Raji (cell line): ENCODE measurements around the gene PLD3.

Experiments used
- POLR2A ChIP-seq: IDR thresholded peaks from 2 replicates; pipeline ENCODE4 v1.6.1; 2011; ENCODE audit warnings: low read depth, low read length, control low read depth; ENCODE audit not compliant: insufficient read depth

Gene PLD3

DNA sequence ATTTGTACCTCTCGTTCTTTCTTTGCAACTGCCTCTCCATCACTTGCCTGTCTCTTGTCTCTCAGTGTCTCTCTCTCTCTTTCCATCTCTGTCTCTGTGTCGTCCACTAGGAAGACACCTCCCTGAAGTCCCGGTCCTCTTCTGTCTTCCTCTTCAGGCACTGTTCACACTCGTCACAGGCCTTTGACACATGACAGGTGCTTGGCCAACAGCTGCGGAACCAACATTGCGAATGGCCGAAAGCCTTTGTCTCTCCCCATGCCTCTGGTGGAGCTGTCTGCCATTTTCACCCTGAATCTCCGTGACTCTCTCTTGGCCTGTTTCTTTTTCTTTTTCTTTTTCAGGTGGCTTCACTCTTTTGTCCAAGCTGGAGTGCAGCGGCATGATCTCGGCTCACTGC is 38.7 kb downstream of the PLD3 start:
- TF ChIP-seq POLR2A: no peak

DNA sequence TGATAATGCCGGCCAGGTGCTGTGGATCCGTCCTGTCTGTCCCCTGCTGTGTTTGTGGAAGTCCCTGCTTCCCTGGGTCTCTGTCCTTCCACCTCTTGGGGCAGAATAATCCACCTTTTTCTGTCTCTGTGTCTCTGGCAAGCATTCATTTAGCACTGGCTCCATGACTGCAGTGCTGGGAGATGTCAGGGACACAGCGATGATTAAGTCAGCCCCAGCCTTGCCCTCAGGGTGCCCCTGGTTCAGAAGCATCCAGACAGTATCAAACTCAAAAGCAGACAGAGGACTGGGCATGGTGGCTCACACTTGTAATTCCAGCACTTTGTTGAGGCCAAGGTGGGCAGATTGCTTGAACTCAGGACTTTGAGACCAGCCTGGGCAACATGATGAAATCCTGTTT is 40.0 kb downstream of the PLD3 start:
- TF ChIP-seq POLR2A: no peak

DNA sequence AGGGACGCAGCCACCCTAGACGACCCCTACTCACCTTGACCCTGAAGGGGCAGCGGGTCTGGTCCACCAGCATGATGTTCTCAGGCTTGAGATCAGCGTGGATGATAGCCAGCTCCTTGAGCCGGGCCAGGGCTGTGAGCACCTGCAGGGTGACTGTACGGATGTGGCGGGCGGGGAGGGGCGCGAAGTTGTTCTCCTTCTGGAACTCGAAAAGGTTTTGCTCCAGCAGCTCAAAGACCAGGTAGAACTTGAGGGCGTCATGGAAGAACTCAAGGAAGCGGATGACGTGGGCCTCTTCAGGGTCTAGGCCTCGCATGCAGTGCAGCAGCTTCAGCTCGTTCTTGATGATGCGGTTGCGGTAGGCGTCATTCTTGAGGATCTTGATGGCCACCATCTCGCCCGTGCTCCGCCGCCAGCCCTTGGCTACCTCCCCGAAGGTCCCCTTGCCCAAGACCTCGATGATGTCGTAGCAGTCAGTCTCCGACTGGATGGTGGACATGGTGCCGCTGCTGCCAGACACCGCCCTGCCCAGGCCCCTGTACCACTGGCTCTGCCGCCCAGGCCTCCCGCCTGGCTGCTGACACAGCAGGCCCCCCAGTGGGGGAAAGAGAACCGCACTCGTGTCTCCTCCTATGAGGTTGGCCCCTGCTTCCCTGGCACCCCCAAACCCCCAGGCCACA is 41.0 kb downstream of the PLD3 start:
- TF ChIP-seq POLR2A: no peak

DNA sequence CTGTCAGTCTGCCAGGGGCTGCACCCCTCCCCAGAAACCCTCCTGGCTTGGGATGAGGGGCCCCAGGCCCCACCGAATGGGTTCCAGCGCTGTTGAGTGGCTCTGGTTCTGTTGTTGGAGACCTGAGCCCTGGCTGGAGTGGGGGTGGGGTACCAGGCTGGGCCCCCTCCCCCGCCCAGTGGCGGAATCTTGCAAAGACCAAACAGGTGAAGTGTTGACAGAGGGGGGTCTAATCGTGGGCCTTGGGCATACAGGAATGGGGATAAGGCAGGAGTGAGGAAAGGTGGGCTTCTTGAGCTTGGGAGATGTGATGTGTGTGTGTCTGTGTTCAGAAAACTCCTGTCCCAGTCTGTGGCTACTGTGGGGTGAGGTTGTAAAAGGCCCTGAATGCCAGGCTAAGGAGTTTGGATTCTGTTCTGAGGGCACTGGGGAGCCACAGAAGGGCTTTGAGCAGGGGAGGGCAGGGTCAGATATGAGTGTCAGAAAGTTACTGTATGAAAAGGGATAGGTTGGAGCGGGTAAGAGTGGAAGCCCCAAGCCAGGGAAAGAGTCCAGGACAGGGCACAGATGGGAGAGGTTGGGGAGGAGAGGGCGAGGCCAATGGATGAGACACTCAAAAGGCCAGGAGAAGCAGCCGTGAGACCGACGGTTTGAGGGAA is 41.7 kb downstream of the PLD3 start, which contains the start of gene HIPK4:
Gene HIPK4 (minus strand): TSS at position 98 of the 659 bp plus-strand sequence. CDS start 279 bp downstream, outside the sequence.
- TF ChIP-seq POLR2A: no peak

DNA sequence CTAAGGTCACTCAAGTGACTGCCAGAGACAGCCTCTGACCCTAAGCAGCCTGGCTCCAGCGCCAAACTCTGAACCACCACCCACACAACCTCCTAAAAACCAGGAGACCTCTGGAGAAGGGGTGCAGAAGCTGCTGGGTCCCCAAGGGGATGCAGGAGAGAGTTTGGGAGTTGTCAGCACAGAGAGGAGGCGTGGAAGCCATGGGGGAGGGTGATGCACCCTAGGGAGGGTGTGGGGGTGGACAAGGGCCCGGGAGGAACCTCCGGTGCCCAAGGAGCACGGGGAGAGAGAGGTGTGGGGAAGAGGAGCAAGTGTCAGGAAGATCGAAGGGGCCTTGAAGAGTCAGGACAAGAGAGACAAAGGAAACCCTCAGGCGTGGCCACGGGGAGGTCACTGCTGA is 43.6 kb downstream of the PLD3 start:
- no peak for TF ChIP-seq POLR2A

DNA sequence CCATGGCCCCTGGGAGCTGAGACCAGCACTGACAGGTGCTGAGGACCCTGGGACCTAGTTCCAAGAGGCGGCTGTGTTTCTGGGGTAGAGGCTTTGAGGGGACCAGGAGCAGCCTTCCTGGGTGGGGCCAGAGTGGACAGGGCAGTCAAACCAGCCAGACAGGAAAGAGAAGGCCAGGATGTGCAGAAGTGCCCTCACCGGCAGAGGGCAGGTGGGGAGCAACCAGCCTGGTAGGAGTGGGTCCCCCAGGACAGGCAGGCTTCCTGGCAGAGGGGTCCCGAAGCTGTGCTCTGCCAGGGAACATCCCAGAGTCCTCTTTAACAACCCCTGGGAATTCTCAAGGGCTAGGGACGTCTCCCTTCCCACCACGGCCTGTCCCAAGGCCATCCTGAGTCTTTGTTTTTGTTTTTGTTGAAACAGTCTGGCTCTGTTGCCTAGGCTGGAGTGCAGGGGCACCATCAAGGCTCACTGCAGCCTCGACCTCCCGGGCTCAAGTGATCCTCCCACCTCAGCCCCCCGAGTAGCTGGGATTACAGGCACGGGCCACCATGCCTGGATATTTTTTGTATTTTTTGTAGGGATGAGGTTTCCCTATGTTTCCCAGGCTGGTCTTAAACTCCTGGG is 44.5 kb downstream of the PLD3 start:
- TF ChIP-seq POLR2A: no peak

DNA sequence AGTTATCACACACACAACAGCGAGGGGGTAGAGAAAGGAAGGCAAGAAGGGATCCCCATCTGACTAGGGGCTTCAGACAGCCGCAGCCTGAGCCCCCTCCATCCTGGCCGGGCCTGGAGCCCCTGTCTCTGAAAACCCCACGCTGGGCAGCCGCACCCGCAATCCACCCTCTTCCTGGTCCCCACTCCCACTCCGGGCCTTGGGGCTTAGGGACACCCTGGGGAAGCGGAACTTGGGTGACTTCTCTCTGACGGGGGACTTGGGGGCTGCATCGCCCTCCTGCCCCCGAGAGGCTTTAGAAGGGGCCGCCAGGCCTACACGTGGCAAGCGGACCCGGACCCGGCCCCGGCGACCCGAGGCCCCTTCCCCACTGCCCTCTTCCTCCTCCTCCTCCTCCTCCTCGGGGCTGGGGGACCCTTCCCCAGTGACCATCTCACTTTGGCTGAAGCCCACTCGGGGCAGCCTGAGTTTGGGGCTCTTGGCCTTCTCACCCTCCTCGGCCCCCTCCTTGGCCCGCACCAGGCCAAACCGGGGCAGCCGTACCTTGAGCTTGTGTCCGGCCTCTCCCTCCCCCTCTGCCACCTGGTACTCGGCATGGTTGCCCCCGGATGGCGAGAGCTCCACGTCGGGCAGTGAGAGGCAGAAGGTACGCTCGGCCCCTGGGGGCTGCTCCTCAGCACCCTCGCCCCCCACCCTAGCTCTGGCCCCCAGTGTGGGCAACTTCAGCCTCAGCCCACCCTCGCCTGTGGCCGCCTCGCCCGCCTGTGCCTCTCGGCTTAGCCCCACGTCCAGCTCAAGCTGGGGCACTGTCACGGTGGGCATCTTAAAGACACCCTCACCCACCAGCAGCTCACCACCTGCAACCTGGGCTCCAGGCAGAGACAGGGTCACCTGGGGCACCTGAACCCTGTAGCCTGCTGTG is 45.7 kb downstream of the PLD3 start:
- TF ChIP-seq POLR2A: no peak

DNA sequence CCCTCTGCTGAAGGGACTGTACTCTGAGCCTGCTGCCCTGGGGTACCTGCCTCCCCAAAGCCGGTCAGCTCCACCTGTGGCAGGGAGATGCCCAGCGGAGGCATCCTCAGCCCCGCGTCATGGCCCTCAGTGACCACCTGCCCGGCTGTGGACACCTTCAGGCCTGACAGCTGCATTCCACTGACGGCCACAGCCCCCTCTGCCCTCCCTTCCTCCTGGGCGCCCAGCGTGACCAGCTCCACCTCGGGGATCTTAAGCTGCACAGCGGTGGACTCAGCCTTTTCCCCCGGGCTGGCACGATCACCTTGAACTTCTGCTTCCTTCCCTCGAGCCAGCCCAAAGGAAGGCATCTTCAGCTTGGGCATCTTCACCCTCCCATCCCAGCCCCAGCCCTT is 46.3 kb downstream of the PLD3 start:
- no peak for TF ChIP-seq POLR2A

DNA sequence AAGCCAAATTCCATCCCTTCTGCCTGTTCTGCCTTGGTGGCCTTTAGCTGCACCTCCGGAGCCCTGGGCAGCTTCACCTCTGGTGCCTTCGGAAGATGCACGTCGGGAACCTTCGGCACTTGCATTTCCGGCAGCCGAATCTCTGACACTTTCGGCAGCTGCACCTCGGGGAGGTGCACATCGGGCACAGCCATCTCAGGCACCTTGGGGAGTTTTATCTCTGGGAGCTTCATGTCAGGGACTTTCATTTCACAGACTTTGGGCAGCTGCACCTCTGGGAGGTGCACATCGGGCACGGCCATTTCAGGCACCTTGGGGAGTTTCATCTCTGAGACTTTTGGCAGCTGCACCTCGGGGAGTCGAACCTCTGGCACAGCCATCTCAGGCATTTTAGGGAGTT is 47.5 kb downstream of the PLD3 start:
- TF ChIP-seq POLR2A: no peak

DNA sequence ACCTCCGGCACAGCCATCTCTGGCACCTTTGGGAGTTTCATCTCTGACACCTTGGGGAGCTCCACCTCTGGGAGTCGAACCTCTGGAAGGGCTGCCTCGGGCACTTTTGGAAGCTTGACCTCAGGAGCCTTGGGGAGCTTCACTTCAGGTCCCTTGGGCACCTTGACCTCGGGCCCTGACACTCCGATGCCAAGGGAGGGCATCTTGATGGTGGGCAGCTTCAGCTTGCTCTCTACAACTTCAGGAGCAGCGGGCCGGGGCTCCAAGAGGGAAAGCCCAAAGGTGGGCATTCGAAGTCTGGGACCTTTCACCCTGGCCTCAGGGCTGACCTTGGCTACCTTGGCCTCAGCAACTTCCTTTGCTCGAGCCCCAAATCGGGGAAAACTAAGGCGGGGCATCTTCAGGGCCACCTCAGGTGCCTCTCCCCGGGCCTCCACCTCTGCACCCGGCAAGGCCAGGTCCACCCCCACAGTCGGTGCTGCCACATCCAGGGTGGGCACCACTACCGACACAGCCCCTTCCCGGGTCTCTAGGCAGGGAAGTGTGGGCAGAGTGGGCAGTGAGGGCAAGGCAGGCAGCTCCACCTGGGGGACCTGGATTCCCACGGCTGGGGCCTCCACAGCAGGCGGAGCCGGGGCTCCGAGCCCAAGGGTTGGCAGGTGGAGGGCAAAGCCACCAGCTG is 48.5 kb downstream of the PLD3 start:
- no peak for TF ChIP-seq POLR2A

DNA sequence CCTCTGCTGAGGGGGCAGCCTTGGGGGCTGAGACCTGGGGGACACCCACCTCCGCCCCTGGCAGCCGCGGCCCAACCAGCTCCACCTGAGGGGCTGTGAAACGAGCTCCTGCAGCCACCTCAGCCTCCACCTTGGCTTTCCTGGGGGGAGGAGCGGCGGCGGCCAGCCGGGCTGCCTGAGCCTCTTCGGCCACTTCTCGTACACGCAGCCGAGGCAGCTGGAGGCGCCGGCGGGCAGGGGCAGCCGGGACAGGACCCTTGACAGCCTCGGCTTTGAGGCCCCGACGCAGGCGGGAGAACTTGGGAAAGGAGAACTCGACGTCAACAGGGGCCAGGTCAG is 49.0 kb downstream of the PLD3 start:
- TF ChIP-seq POLR2A: no peak

DNA sequence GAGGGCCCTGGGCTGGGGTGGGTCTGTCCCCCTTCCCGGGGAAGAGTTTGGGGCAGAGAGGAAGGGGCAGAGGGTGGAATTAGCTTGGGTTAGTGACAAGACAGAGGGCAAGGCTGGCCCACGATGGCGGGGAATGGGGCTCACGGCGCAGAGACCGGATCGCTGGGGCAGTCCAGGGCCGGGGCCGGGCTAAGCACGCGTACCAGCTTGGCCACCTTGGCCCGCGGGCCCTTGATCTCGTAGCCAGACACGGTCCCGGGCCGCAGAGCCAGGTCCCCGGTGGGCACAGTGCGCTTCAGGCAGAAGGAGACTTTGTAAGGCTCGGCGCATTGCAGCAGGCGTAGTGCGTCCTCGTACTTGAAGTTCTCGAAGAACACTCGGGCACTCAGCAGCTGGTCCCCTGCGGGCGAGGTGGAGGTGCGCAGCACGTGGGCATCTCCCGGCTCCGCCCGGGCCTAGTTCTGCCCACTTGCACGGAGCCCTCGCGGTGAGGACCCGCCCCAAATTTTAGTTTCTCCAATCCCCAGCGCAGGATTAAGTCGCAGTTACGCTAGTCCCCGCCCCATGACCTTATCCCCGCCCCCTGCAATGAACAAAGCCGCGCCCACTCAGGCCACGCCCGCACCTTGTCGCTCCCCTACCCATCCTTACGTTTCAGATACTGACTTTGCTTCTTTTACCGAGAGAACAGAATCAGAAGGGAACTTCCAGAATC is 50.1 kb downstream of the PLD3 start:
- TF ChIP-seq POLR2A: no peak

DNA sequence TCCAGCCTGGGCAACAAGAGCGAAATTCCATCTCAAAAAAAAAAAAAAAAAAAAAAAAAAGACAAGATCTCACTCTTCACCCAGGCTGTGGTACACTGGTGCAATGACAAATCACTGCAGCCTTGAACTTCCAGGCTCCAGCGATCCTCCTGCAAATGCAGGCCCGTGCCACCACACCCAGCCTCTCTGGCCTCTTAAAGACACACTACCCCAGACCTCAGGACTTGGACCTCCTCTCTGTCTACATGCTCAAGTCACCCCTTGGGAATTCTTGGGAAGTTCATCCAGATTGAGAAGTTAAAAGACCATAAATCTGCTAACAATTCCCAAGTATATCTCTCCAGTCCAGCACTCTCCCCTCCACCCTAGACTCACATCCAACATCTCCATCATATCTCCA is 52.1 kb downstream of the PLD3 start:
- no peak for TF ChIP-seq POLR2A

DNA sequence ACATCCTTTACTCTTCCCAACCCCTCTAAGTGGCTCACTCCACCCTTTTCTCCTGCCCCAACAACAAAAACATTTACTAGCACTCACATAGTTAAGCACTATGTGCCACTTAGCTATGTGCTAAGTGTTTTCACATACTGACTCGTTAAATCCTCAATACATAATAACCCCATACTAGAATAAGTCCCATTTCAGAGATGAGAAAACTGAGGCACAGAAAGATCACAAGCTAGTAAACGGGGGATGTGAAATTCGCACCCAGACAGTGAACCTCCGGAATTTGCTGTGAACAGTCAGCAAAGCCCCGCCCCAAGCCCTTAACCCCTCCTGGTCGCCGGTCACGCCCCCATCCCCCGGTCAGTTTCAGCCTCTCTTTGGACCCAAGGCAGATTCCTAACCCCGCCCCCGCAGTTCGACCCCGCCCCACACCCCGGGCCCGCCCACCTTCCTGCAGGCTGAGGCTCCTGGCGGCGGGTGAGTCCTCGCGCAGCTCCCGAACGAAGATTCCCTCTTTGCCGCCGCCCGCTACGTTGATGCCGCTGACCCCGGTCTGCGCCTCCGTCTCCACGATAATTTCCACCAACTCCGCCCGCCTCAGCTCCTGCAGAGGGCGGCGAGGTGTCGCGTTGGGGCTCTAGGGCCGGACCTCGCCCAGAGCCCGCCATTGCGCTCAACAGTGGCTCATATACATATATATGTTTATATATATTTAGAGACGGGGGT is 54.9 kb downstream of the PLD3 start:
- no peak; the same call in 1 of the 2 replicates for TF ChIP-seq POLR2A
